ENCODE data around the gene PRMT9.

Gene PRMT9

DNA sequence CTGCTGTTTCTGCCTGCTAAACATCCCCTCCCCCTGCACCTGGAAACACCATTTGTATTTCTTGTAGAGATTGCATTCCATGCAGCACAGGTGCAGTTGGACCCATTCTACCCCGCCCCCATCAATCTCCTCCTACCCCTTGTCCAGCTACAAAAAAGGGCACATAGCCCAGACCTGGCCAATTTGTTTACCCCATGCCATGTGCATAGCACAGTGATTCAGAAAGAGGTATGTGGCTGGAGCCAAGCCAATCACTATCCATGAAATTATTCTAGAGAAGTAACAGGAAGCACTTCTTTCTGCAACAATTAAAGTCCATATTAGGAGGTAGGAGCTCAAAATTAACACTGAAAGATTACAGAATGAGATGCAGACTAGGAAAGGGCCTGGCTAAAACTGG, 87.0 kb downstream of the PRMT9 start:
- DNase-seq: peak; percentile 68
- H3K18ac ChIP-seq (ENCODE audit: low read depth in 1 of 2, low read length in 2 of 2): no peak overlapping the region
- H3K4me1 ChIP-seq (ENCODE audit: control insufficient read depth, insufficient read depth, low read depth, low read length): peaks cover 7% of the 10 kb centered on the region
- no peaks in the 10 kb centered on the region for H3K9me3 ChIP-seq (ENCODE audit: control insufficient read depth, low read length)
- no peak overlapping the region for H3K23ac ChIP-seq (ENCODE audit: low read length in 2 of 2)
- no peak overlapping the region for H3K9ac ChIP-seq (ENCODE audit: low read length)
- peak overlapping the region; percentile 78 for H2AK5ac ChIP-seq (ENCODE audit: low read length, severe bottlenecking)
- H3K4me2 ChIP-seq (ENCODE audit: low read length, poor library complexity, severe bottlenecking): no peak overlapping the region
- no peaks in the 10 kb centered on the region for H3K36me3 ChIP-seq (ENCODE audit: control insufficient read depth in 1 of 2, insufficient read depth in 2 of 2, low read depth in 1 of 2, low read length in 2 of 2)
- H4K8ac ChIP-seq (ENCODE audit: low read length): no peak overlapping the region
- peak overlapping the region; percentile 94 for H3K27ac ChIP-seq (ENCODE audit: low read length, poor library complexity, severe bottlenecking)
- no peak overlapping the region for H3K14ac ChIP-seq (ENCODE audit: low read length in 2 of 2)
- H4K91ac ChIP-seq (ENCODE audit: low read length): no peak overlapping the region
- H3K79me1 ChIP-seq (replicated peaks; ENCODE audit: low read length, poor library complexity, severe bottlenecking): no peaks in the 10 kb centered on the region
- no peak overlapping the region for H2BK15ac ChIP-seq (ENCODE audit: low read depth, poor library complexity, severe bottlenecking)
- WGBS: 92% methylated on average over 1 of the region's 1 CpG
- no peak overlapping the region for H2BK12ac ChIP-seq (ENCODE audit: low read length in 2 of 2)
- no peak overlapping the region for H2BK120ac ChIP-seq (ENCODE audit: low read depth, low read length)
- H3K4ac ChIP-seq (ENCODE audit: low read depth in 1 of 2, low read length in 2 of 2): no peak overlapping the region
- no peak overlapping the region for H2AFZ ChIP-seq (ENCODE audit: low read depth, low read length)
- H2BK5ac ChIP-seq (ENCODE audit: low read depth, low read length, poor library complexity, severe bottlenecking): peak overlapping the region; percentile 71
- H3K4me3 ChIP-seq (ENCODE audit: insufficient read depth in 1 of 2, low read depth in 1 of 2, low read length in 2 of 2): no peak overlapping the region
- no peaks in the 10 kb centered on the region for H3K27me3 ChIP-seq (ENCODE audit: control insufficient read depth in 1 of 2, insufficient read depth in 1 of 2, low read length in 2 of 2)

DNA sequence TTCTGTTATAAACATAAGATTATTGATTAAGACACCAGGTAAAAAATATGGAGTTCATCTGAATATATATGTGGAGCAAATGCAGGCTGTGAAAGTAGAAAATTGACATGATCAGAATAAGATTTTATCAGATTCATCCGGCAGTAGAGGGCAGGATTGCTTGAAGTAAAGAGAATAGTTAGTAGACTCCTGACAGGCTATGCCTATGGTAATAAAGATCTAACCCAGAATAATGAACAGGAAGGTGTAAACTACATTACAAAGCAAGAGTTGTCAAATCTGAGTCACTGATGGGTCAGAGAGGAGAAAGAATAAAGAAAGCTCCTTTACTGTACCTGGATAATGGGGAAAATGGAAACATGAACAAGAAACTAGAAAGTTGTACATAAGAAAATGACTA, 87.6 kb downstream of the PRMT9 start:
- 93% methylated on average over 1 of the region's 1 CpG for WGBS
- no peak overlapping the region for H2AFZ ChIP-seq (ENCODE audit: low read depth, low read length)
- no peak for DNase-seq

DNA sequence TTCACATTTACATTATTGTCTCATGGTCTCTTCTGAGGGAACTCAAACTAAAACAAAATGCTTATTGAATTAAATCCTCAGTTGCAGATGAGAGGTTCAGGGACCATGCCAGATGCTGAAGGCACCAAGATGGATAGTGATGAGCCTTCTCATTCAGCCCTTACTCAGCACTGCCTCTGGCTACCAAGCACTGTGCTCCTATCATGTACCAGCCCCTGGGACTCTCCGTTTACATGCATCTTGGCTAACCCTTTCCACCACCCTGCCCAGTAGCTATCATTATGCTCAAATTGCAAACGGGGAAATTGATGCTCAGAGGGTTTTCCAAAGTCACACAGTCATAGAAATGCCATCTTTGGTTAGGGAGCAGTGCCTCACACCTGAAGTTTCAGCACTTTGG, 89.4 kb downstream of the PRMT9 start:
- no peak overlapping the region for H3K4me3 ChIP-seq (ENCODE audit: insufficient read depth in 1 of 2, low read depth in 1 of 2, low read length in 2 of 2)
- peaks cover 7% of the 10 kb centered on the region for H3K4me1 ChIP-seq (ENCODE audit: control insufficient read depth, insufficient read depth, low read depth, low read length)
- no peaks in the 10 kb centered on the region for H3K36me3 ChIP-seq (ENCODE audit: control insufficient read depth in 1 of 2, insufficient read depth in 2 of 2, low read depth in 1 of 2, low read length in 2 of 2)
- H4K8ac ChIP-seq (ENCODE audit: low read length): peak overlapping the region; percentile 60
- no peak overlapping the region for H3K14ac ChIP-seq (ENCODE audit: low read length in 2 of 2)
- no peak overlapping the region for H3K27ac ChIP-seq (ENCODE audit: low read length, poor library complexity, severe bottlenecking)
- H3K27me3 ChIP-seq (ENCODE audit: control insufficient read depth in 1 of 2, insufficient read depth in 1 of 2, low read length in 2 of 2): no peaks in the 10 kb centered on the region
- no peak overlapping the region for H3K4ac ChIP-seq (ENCODE audit: low read depth in 1 of 2, low read length in 2 of 2)
- no peak overlapping the region for H2AFZ ChIP-seq (ENCODE audit: low read depth, low read length)
- H3K18ac ChIP-seq (ENCODE audit: low read depth in 1 of 2, low read length in 2 of 2): no peak overlapping the region
- H2BK5ac ChIP-seq (ENCODE audit: low read depth, low read length, poor library complexity, severe bottlenecking): no peak overlapping the region
- H2AK5ac ChIP-seq (ENCODE audit: low read length, severe bottlenecking): no peak overlapping the region
- H3K9ac ChIP-seq (ENCODE audit: low read length): no peak overlapping the region
- no peaks in the 10 kb centered on the region for H3K79me1 ChIP-seq (replicated peaks; ENCODE audit: low read length, poor library complexity, severe bottlenecking)
- H3K23ac ChIP-seq (ENCODE audit: low read length in 2 of 2): peak overlapping the region in 1 of 2 experiments; percentile 64
- no peaks in the 10 kb centered on the region for H3K9me3 ChIP-seq (ENCODE audit: control insufficient read depth, low read length)
- no peak overlapping the region for H4K91ac ChIP-seq (ENCODE audit: low read length)
- WGBS: 87% methylated on average over 2 of the region's 2 CpGs
- no peak overlapping the region for H2BK12ac ChIP-seq (ENCODE audit: low read length in 2 of 2)
- no peak overlapping the region for H2BK120ac ChIP-seq (ENCODE audit: low read depth, low read length)
- H2BK15ac ChIP-seq (ENCODE audit: low read depth, poor library complexity, severe bottlenecking): no peak overlapping the region
- no peak overlapping the region for H3K4me2 ChIP-seq (ENCODE audit: low read length, poor library complexity, severe bottlenecking)
- no peak for DNase-seq

More for the DNA sequence above, 87.6 kb downstream of the PRMT9 start:
- Histone ChIP-seq H3K18ac (ENCODE audit: low read depth in 1 of 2, low read length in 2 of 2) (no peak overlapping the region), H2BK5ac (ENCODE audit: low read depth, low read length, poor library complexity, severe bottlenecking) (no peak overlapping the region), H3K9me3 (ENCODE audit: control insufficient read depth, low read length) (no peaks in the 10 kb centered on the region), H4K8ac (ENCODE audit: low read length) (no peak overlapping the region), H3K79me1 (replicated peaks; ENCODE audit: low read length, poor library complexity, severe bottlenecking) (no peaks in the 10 kb centered on the region), H3K23ac (ENCODE audit: low read length in 2 of 2) (no peak overlapping the region), H4K91ac (ENCODE audit: low read length) (no peak overlapping the region), H3K4me1 (ENCODE audit: control insufficient read depth, insufficient read depth, low read depth, low read length) (peaks cover 7% of the 10 kb centered on the region), H3K4me3 (ENCODE audit: insufficient read depth in 1 of 2, low read depth in 1 of 2, low read length in 2 of 2) (no peak overlapping the region), H3K27ac (ENCODE audit: low read length, poor library complexity, severe bottlenecking) (no peak overlapping the region), H2BK120ac (ENCODE audit: low read depth, low read length) (peak overlapping the region; percentile 19), H3K36me3 (ENCODE audit: control insufficient read depth in 1 of 2, insufficient read depth in 2 of 2, low read depth in 1 of 2, low read length in 2 of 2) (no peaks in the 10 kb centered on the region), H3K4me2 (ENCODE audit: low read length, poor library complexity, severe bottlenecking) (no peak overlapping the region), H3K14ac (ENCODE audit: low read length in 2 of 2) (no peak overlapping the region), H2BK12ac (ENCODE audit: low read length in 2 of 2) (no peak overlapping the region), H2AK5ac (ENCODE audit: low read length, severe bottlenecking) (no peak overlapping the region), H2BK15ac (ENCODE audit: low read depth, poor library complexity, severe bottlenecking) (no peak overlapping the region), H3K9ac (ENCODE audit: low read length) (no peak overlapping the region), H3K4ac (ENCODE audit: low read depth in 1 of 2, low read length in 2 of 2) (no peak overlapping the region), H3K27me3 (ENCODE audit: control insufficient read depth in 1 of 2, insufficient read depth in 1 of 2, low read length in 2 of 2) (no peaks in the 10 kb centered on the region)

DNA sequence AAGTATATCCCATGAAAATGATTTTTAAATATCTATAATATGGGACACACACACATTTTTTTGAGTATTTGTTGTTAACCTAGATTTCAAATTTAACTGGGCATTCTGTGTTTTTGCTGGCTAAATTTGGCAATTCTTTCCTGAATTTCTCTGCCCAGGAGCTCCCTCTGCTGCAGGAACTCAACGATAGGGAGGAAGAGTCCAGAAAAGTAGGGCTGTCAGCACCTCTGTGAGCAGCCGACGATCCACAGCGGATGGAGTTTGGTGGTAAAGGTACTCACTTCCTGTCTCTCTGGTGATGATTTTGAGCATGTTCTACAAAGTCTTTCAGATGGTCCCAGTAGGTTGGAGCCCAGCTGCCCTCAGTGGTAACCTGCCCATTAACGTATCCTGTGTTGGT, 89.9 kb downstream of the PRMT9 start:
- Histone ChIP-seq H2BK120ac (ENCODE audit: low read depth, low read length) (no peak overlapping the region), H3K27ac (ENCODE audit: low read length, poor library complexity, severe bottlenecking) (no peak overlapping the region), H3K27me3 (ENCODE audit: control insufficient read depth in 1 of 2, insufficient read depth in 1 of 2, low read length in 2 of 2) (no peaks in the 10 kb centered on the region), H3K23ac (ENCODE audit: low read length in 2 of 2) (no peak overlapping the region), H3K4me1 (ENCODE audit: control insufficient read depth, insufficient read depth, low read depth, low read length) (peaks cover 5% of the 10 kb centered on the region), H3K9me3 (ENCODE audit: control insufficient read depth, low read length) (no peaks in the 10 kb centered on the region), H2BK5ac (ENCODE audit: low read depth, low read length, poor library complexity, severe bottlenecking) (no peak overlapping the region), H3K36me3 (ENCODE audit: control insufficient read depth in 1 of 2, insufficient read depth in 2 of 2, low read depth in 1 of 2, low read length in 2 of 2) (no peaks in the 10 kb centered on the region), H2AFZ (ENCODE audit: low read depth, low read length) (no peak overlapping the region), H4K91ac (ENCODE audit: low read length) (no peak overlapping the region), H3K9ac (ENCODE audit: low read length) (no peak overlapping the region), H3K4me3 (ENCODE audit: insufficient read depth in 1 of 2, low read depth in 1 of 2, low read length in 2 of 2) (no peak overlapping the region), H3K4me2 (ENCODE audit: low read length, poor library complexity, severe bottlenecking) (no peak overlapping the region), H3K79me1 (replicated peaks; ENCODE audit: low read length, poor library complexity, severe bottlenecking) (no peaks in the 10 kb centered on the region), H2AK5ac (ENCODE audit: low read length, severe bottlenecking) (no peak overlapping the region), H2BK12ac (ENCODE audit: low read length in 2 of 2) (no peak overlapping the region), H2BK15ac (ENCODE audit: low read depth, poor library complexity, severe bottlenecking) (no peak overlapping the region), H3K14ac (ENCODE audit: low read length in 2 of 2) (no peak overlapping the region), H3K18ac (ENCODE audit: low read depth in 1 of 2, low read length in 2 of 2) (no peak overlapping the region), H4K8ac (ENCODE audit: low read length) (peak overlapping the region; percentile 4), H3K4ac (ENCODE audit: low read depth in 1 of 2, low read length in 2 of 2) (no peak overlapping the region)
- WGBS: 81% methylated on average over 5 of the region's 5 CpGs
- DNase-seq: no peak

Data from mesenchymal stem cell (in vitro differentiated cells and primary cell).